WTC11 (cell line): ENCODE measurements around the gene STARD7. TPM values are rescaled to one million over a fixed set of nuclear protein-coding genes. Genes with fewer than 3 reads are reported as not detected.
A peak's percentile ranks its signal among the peaks of the same experiment; 100 is the strongest.

Experiments
- ATAC-seq: fragments of 200-7000 bp; cut with Tn5 transposase; 2 replicates; pipeline ENCODE4 v1.10.0; 2021; ENCODE audit warnings: mild to moderate bottlenecking, moderate library complexity
- CTCF ChIA-PET: fragments of 300-600 bp; sonication (Branson Sonifier 250); formaldehyde crosslinking; loops from one replicate; lab custom pipeline; 2021; ENCODE audit warnings: antibody characterized with exemption; lab: Charles Lee
- POLR2A ChIA-PET: fragments of 350-600 bp; sonication (Branson Sonifier 250); formaldehyde crosslinking; loops from one replicate; lab custom pipeline; 2021; ENCODE audit warnings: antibody characterized with exemption; lab: Charles Lee
- DNase-seq: peaks from one replicate; pipeline ENCODE4 v3.0.0; 2021; ENCODE audit warnings: low spot score
- H3K27ac Mint-ChIP-seq: 2 replicates; pipeline ENCODE4 v1.8.0; 2021; ENCODE audit warnings: mixed read lengths
- H3K27me3 Mint-ChIP-seq: 2 replicates; pipeline ENCODE4 v1.8.0; 2021; ENCODE audit warnings: low read depth, mild to moderate bottlenecking, moderate library complexity, mixed read lengths
- H3K36me3 Mint-ChIP-seq: 2 replicates; pipeline ENCODE4 v1.8.0; 2021; ENCODE audit warnings: mixed read lengths
- H3K4me1 Mint-ChIP-seq: 2 replicates; pipeline ENCODE4 v1.8.0; 2022; ENCODE audit warnings: mixed read lengths
- H3K4me3 Mint-ChIP-seq: 2 replicates; pipeline ENCODE4 v1.8.0; 2021; ENCODE audit warnings: mild to moderate bottlenecking, moderate library complexity, mixed read lengths
- H3K9me3 Mint-ChIP-seq: 2 replicates; pipeline ENCODE4 v1.8.0; 2021; ENCODE audit warnings: mixed read lengths
- AR ChIP-seq: fragments of 250-450 bp; sonication (Bioruptor Pico); IDR thresholded peaks from 2 replicates; pipeline ENCODE4 v1.9.0; 2021; ENCODE audit warnings: mild to moderate bottlenecking
- FOXJ3 ChIP-seq: sonication (generic); formaldehyde crosslinking; IDR thresholded peaks from 2 replicates; pipeline ENCODE4 v1.9.0; 2021; ENCODE audit warnings: missing genetic modification reagents, mild to moderate bottlenecking, borderline replicate concordance
- GABPB1 ChIP-seq: sonication (generic); formaldehyde crosslinking; IDR thresholded peaks from 2 replicates; pipeline ENCODE4 v1.8.1; 2023; ENCODE audit warnings: mild to moderate bottlenecking, missing genetic modification reagents
- HMGXB4 ChIP-seq: sonication (generic); formaldehyde crosslinking; IDR thresholded peaks from 2 replicates; pipeline ENCODE4 v1.8.1; 2023; ENCODE audit warnings: mild to moderate bottlenecking, moderate library complexity, missing genetic modification reagents
- IRF2 ChIP-seq: sonication (generic); formaldehyde crosslinking; IDR thresholded peaks from 2 replicates; pipeline ENCODE4 v1.8.0; 2022; ENCODE audit warnings: low read depth, missing genetic modification reagents, borderline replicate concordance
- JAZF1 ChIP-seq: fragments of 250-450 bp; sonication (Bioruptor Pico); IDR thresholded peaks from 2 replicates; pipeline ENCODE4 v1.9.0; 2021; ENCODE audit warnings: moderate library complexity, mild to moderate bottlenecking, inconsistent platforms
- MAX ChIP-seq: sonication (generic); formaldehyde crosslinking; IDR thresholded peaks from 2 replicates; pipeline ENCODE4 v1.8.0; 2022; ENCODE audit warnings: mild to moderate bottlenecking, missing genetic modification reagents
- NFYB ChIP-seq: sonication (generic); formaldehyde crosslinking; conservative IDR thresholded peaks from 2 replicates; pipeline ENCODE4 v1.8.0; 2022; ENCODE audit warnings: low read depth, missing genetic modification reagents
- PREB ChIP-seq: sonication (generic); formaldehyde crosslinking; IDR thresholded peaks from 2 replicates; pipeline ENCODE4 v1.8.1; 2022; ENCODE audit warnings: mild to moderate bottlenecking, missing genetic modification reagents, moderate library complexity, borderline replicate concordance
- ZMAT4 ChIP-seq: fragments of 250-450 bp; sonication (Bioruptor Pico); IDR thresholded peaks from 2 replicates; pipeline ENCODE4 v1.9.0; 2021; ENCODE audit warnings: mild to moderate bottlenecking
- ZNF138 ChIP-seq: sonication (generic); formaldehyde crosslinking; conservative IDR thresholded peaks from 2 replicates; pipeline ENCODE4 v1.8.1; 2022; ENCODE audit warnings: mild to moderate bottlenecking, moderate library complexity, missing genetic modification reagents
- ZNF219 ChIP-seq: sonication (generic); formaldehyde crosslinking; IDR thresholded peaks from 2 replicates; pipeline ENCODE4 v1.8.0; 2023; ENCODE audit warnings: missing genetic modification reagents, mild to moderate bottlenecking, borderline replicate concordance
- ZNF232 ChIP-seq: sonication (generic); formaldehyde crosslinking; IDR thresholded peaks from 2 replicates; pipeline ENCODE4 v1.8.0; 2022; ENCODE audit warnings: mild to moderate bottlenecking, missing genetic modification reagents
- ZNF416 ChIP-seq: fragments of 250-450 bp; sonication (Bioruptor Pico); IDR thresholded peaks from 2 replicates; pipeline ENCODE4 v1.9.0; 2021; ENCODE audit warnings: mild to moderate bottlenecking, inconsistent platforms
- ZNF423 ChIP-seq: fragments of 250-450 bp; sonication (Bioruptor Pico); IDR thresholded peaks from 2 replicates; pipeline ENCODE4 v2.1.2; 2022; ENCODE audit warnings: mild to moderate bottlenecking, moderate library complexity
- ZNF532 ChIP-seq: fragments of 250-450 bp; sonication (Bioruptor Pico); IDR thresholded peaks from 2 replicates; pipeline ENCODE4 v1.9.0; 2021; ENCODE audit warnings: mild to moderate bottlenecking, borderline replicate concordance
- ZNF671 ChIP-seq: fragments of 250-450 bp; sonication (Bioruptor Pico); IDR thresholded peaks from 2 replicates; pipeline ENCODE4 v1.8.0; 2021; ENCODE audit warnings: mild to moderate bottlenecking
- ZSCAN18 ChIP-seq: fragments of 250-450 bp; sonication (Bioruptor Pico); IDR thresholded peaks from 2 replicates; pipeline ENCODE4 v2.1.2; 2022; ENCODE audit warnings: mild to moderate bottlenecking, moderate library complexity
- total RNA-seq: library from RNA; stranded (reverse); gene quantifications from 3 replicates; pipeline ENCODE4 v1.2.3, GENCODE V29; 2021

Gene STARD7
- total RNA-seq, 1 experiment from 2014 or later = 217 TPM

- TF ChIP-seq ZNF532 = no peak
- no peak for TF ChIP-seq ZNF416
- TF ChIP-seq GABPB1 (CRISPR knock-in tag) = no peak
- no peak for TF ChIP-seq NFYB (CRISPR knock-in tag)
Measured at GRCh38 chr2:96146881-96147592, 61.6 kb downstream of the STARD7 start (continued).

GRCh38 chr2:96146153-96146880, 62.3 kb downstream of the STARD7 start:
- Mint-ChIP-seq H3K9me3 (no peaks in the 10 kb centered on the region), H3K27ac (no peak overlapping the region), H3K36me3 (no peaks in the 10 kb centered on the region), H3K27me3 (peaks cover 35% of the 10 kb centered on the region), H3K4me3 (no peak overlapping the region; the same call in 1 of the 2 replicates), H3K4me1 (peaks cover 27% of the 10 kb centered on the region)
- CTCF ChIA-PET = interaction anchor here (1.3 to 4.9 kb wide), 6 partner anchors 8 to 124 kb away, joined by 3 to 33 read pairs (median 10); partner anchors contain the start of gene ASTL
- POLR2A ChIA-PET = no interaction called here
- DNase-seq (no peak), ATAC-seq (no peak)
- TF ChIP-seq ZNF232 (CRISPR knock-in tag) = no peak

GRCh38 chr2:96145848-96146152, 62.8 kb downstream of the STARD7 start:
- Mint-ChIP-seq H3K9me3 (no peaks in the 10 kb centered on the region), H3K27ac (no peak overlapping the region), H3K4me3 (peak overlapping the region; percentile 50), H3K36me3 (no peaks in the 10 kb centered on the region), H3K4me1 (peaks cover 25% of the 10 kb centered on the region), H3K27me3 (peaks cover 35% of the 10 kb centered on the region)
- POLR2A ChIA-PET = no interaction called here
- CTCF ChIA-PET = interaction anchor here (4.9 kb wide), 1 partner anchor 29 kb away, joined by 33 read pairs; no protein-coding TSS in a partner anchor
- ATAC-seq = no peak
- no peak for DNase-seq
- no peak for TF ChIP-seq IRF2 (CRISPR knock-in tag)
- no peak for TF ChIP-seq FOXJ3
- TF ChIP-seq ZSCAN18 = no peak
- no peak for TF ChIP-seq ZNF423 (CRISPR knock-in tag)
- TF ChIP-seq HMGXB4 (CRISPR knock-in tag) = no peak
- no peak for TF ChIP-seq ZNF671
- no peak for TF ChIP-seq ZNF219 (CRISPR knock-in tag)
- TF ChIP-seq MAX (CRISPR knock-in tag) = no peak
- TF ChIP-seq PREB (CRISPR knock-in tag) = no peak
- no peak for TF ChIP-seq AR (CRISPR knock-in tag)
- TF ChIP-seq ZMAT4 (CRISPR knock-in tag) = no peak
- no peak for TF ChIP-seq ZNF138 (CRISPR knock-in tag)
- TF ChIP-seq JAZF1 = no peak
